A673 (cell line): Measurements from ENCODE around the gene PFKM. TPM values are rescaled to one million over a fixed set of nuclear protein-coding genes. Genes with fewer than 3 reads are reported as not detected.

ENCODE experiments used
- BruUV-seq: library from RNA; stranded (reverse); fragments of 400-500 nt; replicated peaks from 2 replicates; lab custom pipeline; 2021; lab: Mats Ljungman, UMichigan
- CTCF ChIA-PET: fragments of 300-600 bp; sonication (Branson Sonifier 250); formaldehyde crosslinking; loops from one replicate; lab custom pipeline; 2022; ENCODE audit warnings: antibody characterized with exemption; lab: Charles Lee
- POLR2A ChIA-PET: fragments of 300-600 bp; sonication (Branson Sonifier 250); formaldehyde crosslinking; loops from one replicate; lab custom pipeline; 2022; ENCODE audit warnings: antibody characterized with exemption; ENCODE audit not compliant: low non-redundant PET; lab: Charles Lee
- DNase-seq: peaks from one replicate; pipeline ENCODE4 v3.0.0-alpha.2; 2015; ENCODE audit warnings: low spot score
- H3K27ac ChIP-seq: fragments of 200-600 bp; sonication (generic); 2 replicates; pipeline ENCODE4 v1.5.1; 2016; ENCODE audit warnings: mixed run types, low read depth, mild to moderate bottlenecking, mixed read lengths, antibody characterized with exemption, low read length; ENCODE audit not compliant: poor library complexity, severe bottlenecking
- H3K27me3 ChIP-seq: fragments of 200-600 bp; sonication (generic); replicated peaks from 2 replicates; pipeline ENCODE4 v1.6.1; 2017; ENCODE audit warnings: mixed run types, low read depth, mild to moderate bottlenecking, mixed read lengths, antibody characterized with exemption, low read length; ENCODE audit not compliant: insufficient read depth, poor library complexity
- H3K36me3 ChIP-seq: fragments of 200-600 bp; sonication (generic); 2 replicates; pipeline ENCODE4 v1.6.1; 2016; ENCODE audit warnings: mixed run types, mild to moderate bottlenecking, mixed read lengths, antibody characterized with exemption, low read length; ENCODE audit not compliant: insufficient read depth, poor library complexity, severe bottlenecking
- H3K4me1 ChIP-seq: fragments of 200-600 bp; sonication (generic); 2 replicates; pipeline ENCODE4 v1.6.1; 2017; ENCODE audit warnings: mixed run types, mild to moderate bottlenecking, mixed read lengths, antibody characterized with exemption, low read length; ENCODE audit not compliant: insufficient read depth, poor library complexity, severe bottlenecking
- H3K4me3 ChIP-seq: fragments of 200-600 bp; sonication (generic); 2 replicates; pipeline ENCODE4 v1.5.1; 2016; ENCODE audit warnings: low read depth, mixed run types, mild to moderate bottlenecking, mixed read lengths, low read length; ENCODE audit not compliant: poor library complexity, severe bottlenecking
- H3K9me3 ChIP-seq: fragments of 200-600 bp; sonication (generic); 2 replicates; pipeline ENCODE4 v1.6.1; 2016; ENCODE audit warnings: mixed run types, low read depth, mild to moderate bottlenecking, mixed read lengths, antibody characterized with exemption, low read length; ENCODE audit not compliant: poor library complexity, severe bottlenecking
- CTCF ChIP-seq: fragments of 300-800, 200-600 bp; sonication (generic); conservative IDR thresholded peaks from 2 replicates; pipeline ENCODE4 v1.5.1; 2017; ENCODE audit warnings: low read depth, mild to moderate bottlenecking, antibody characterized with exemption, low read length, moderate library complexity, mixed read lengths
- EZH2 ChIP-seq: fragments of 200-600 bp; sonication (generic); IDR thresholded peaks from 2 replicates; pipeline ENCODE4 v1.6.1; 2017; ENCODE audit warnings: borderline replicate concordance, low read depth, mild to moderate bottlenecking, mixed read lengths, antibody characterized with exemption, low read length; ENCODE audit not compliant: poor library complexity, severe bottlenecking
- intact Hi-C: fragments of 100-400 bp; cut with micrococcal nuclease; formaldehyde crosslinking; loops from one replicate; pipeline ENCODE4 v1.10.0; 2022; ENCODE audit not compliant: unreplicated experiment
- total RNA-seq: library from RNA; stranded (reverse); gene quantifications from 2 replicates; pipeline ENCODE4 v1.2.3, GENCODE V29; 2021

The PFKM gene
- total RNA-seq, 1 experiment from 2014 or later, result 114 TPM

GRCh38 chr12:48071808-48072207, 47.4 kb upstream of the PFKM start:
- no TSS peak for BruUV-seq
- ChIA-PET POLR2A (interaction anchor here (0.5 kb wide), 1 partner anchor 34 kb away, joined by 3 read pairs; the partner anchor contains the start of gene SENP1), CTCF (no interaction called here)
- Histone ChIP-seq H3K27me3 (no peaks in the 10 kb centered on the region), H3K36me3 (peaks cover 47% of the 10 kb centered on the region), H3K4me1 (no peaks in the 10 kb centered on the region), H3K9me3 (no peaks in the 10 kb centered on the region), H3K4me3 (no peak overlapping the region), H3K27ac (no peak overlapping the region)
- intact Hi-C loops, result no loop called here
- DNase-seq, result no peak
- TF ChIP-seq CTCF (no peak), EZH2 (no peak)

- BruUV-seq, result no TSS peak
- TF ChIP-seq CTCF (no peak), EZH2 (no peak)
- intact Hi-C loops, result no loop called here
- DNase-seq, result no peak
- ChIA-PET CTCF (no interaction called here), POLR2A (no interaction called here)
- peaks cover 43% of the 10 kb centered on the region for H3K36me3 ChIP-seq
- no peaks in the 10 kb centered on the region for H3K27me3 ChIP-seq
- H3K4me3 ChIP-seq, result no peak overlapping the region
- no peak overlapping the region for H3K27ac ChIP-seq
- H3K9me3 ChIP-seq, result no peaks in the 10 kb centered on the region
- H3K4me1 ChIP-seq, result no peaks in the 10 kb centered on the region
Measured at GRCh38 chr12:48072266-48072665, 46.9 kb upstream of the PFKM start.

GRCh38 chr12:48074266-48074665, 44.9 kb upstream of the PFKM start:
- Histone ChIP-seq H3K9me3 (peaks cover 7% of the 10 kb centered on the region), H3K36me3 (peaks cover 43% of the 10 kb centered on the region), H3K27me3 (no peaks in the 10 kb centered on the region), H3K27ac (no peak overlapping the region), H3K4me3 (no peak overlapping the region), H3K4me1 (no peaks in the 10 kb centered on the region)
- BruUV-seq, result no TSS peak
- ChIA-PET POLR2A (no interaction called here), CTCF (no interaction called here)
- intact Hi-C loops, result no loop called here
- no peak for DNase-seq
- TF ChIP-seq EZH2 (no peak), CTCF (no peak)
